Peyer's patch (tissue), 4 donors: ENCODE measurements around the gene NME9. TPM values are rescaled to one million over a fixed set of nuclear protein-coding genes. Genes with fewer than 3 reads are reported as not detected.

ENCODE experiments used
- DNase-seq, 3 donors: peaks; one replicate each; pipeline ENCODE4 v3.0.0-alpha.2; 2017 to 2019
- H3K27ac ChIP-seq, 4 donors: fragments of 200-600 bp; sonication (generic); one replicate each; pipeline ENCODE4 v1.5.1; 2016 to 2019
- H3K27me3 ChIP-seq, 2 donors: fragments of 200-600 bp; sonication (generic); one replicate each; pipeline ENCODE4 v1.5.1; 2019
- H3K36me3 ChIP-seq, 3 donors: fragments of 200-600 bp; sonication (generic); one replicate each; pipeline ENCODE4 v1.5.1; 2016 to 2019
- H3K4me1 ChIP-seq, 4 donors: fragments of 200-600 bp; sonication (generic); one replicate each; pipeline ENCODE4 v1.5.1; 2016 to 2019
- H3K4me3 ChIP-seq, 4 donors: fragments of 200-600 bp; sonication (generic); 1 replicate in 3 of 4; 2 replicates in 1 of 4; pipeline ENCODE4 v1.5.1; 2016 to 2019; ENCODE audit warnings: mild to moderate bottlenecking in 1 of 4
- H3K9me3 ChIP-seq, 4 donors: fragments of 200-600 bp; sonication (generic); one replicate each; pipeline ENCODE4 v1.5.1; 2016 to 2019; ENCODE audit warnings: mild to moderate bottlenecking in 1 of 4
- POLR2A ChIP-seq, 2 donors: fragments of 450-650 bp; IDR thresholded peaks; one replicate each; pipeline ENCODE4 v1.5.1; 2017; ENCODE audit warnings: antibody characterized with exemption in 2 of 2, mild to moderate bottlenecking in 2 of 2, moderate library complexity in 2 of 2
- total RNA-seq, 4 donors: library from RNA; depleted of rRNA; stranded (reverse); fragments of >200 nt; gene quantifications; one replicate each; pipeline ENCODE4 v1.1.0, GENCODE V29; 2016
- TF ChIP-seq, protein P1 (sequence below), 6 experiments: fragments of 450-650 bp in 4 of 6; fragments of 200-600 bp in 2 of 6; sonication (generic) in 1 of 6; IDR thresholded peaks; one replicate each; pipeline ENCODE4 v1.5.1; 2017 to 2019; ENCODE audit warnings: antibody characterized with exemption in 6 of 6, mild to moderate bottlenecking in 3 of 6, moderate library complexity in 1 of 6

The NME9 gene
- total RNA-seq, 4 donors from 2014 or later = not detected

DNA sequence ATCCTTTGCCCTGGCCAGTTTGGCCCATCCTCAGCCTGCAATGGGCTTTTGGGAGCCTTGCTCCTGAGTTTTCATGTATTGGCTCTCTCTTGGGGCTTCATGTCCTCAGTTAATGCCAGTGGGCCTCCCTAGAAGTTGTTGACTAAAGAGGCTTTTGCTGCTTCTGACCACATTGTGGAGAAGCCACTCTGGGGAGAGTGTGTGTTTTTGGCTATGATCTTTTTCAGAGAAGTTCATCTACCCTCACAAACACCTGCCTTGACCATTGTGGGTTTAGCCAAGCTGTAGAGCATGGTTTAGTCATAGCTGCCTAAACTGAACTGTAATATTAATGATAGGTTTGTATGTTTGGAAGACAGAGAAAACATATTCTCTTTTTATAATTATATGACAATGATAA lies 24.7 kb upstream of the NME9 start:
- TF ChIP-seq, protein P1, sequence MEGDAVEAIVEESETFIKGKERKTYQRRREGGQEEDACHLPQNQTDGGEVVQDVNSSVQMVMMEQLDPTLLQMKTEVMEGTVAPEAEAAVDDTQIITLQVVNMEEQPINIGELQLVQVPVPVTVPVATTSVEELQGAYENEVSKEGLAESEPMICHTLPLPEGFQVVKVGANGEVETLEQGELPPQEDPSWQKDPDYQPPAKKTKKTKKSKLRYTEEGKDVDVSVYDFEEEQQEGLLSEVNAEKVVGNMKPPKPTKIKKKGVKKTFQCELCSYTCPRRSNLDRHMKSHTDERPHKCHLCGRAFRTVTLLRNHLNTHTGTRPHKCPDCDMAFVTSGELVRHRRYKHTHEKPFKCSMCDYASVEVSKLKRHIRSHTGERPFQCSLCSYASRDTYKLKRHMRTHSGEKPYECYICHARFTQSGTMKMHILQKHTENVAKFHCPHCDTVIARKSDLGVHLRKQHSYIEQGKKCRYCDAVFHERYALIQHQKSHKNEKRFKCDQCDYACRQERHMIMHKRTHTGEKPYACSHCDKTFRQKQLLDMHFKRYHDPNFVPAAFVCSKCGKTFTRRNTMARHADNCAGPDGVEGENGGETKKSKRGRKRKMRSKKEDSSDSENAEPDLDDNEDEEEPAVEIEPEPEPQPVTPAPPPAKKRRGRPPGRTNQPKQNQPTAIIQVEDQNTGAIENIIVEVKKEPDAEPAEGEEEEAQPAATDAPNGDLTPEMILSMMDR (IDR thresholded peaks at IDR 0.05) = no peak
- no peak for TF ChIP-seq POLR2A (IDR thresholded peaks at IDR 0.05)
- no peak overlapping the region for H3K27ac ChIP-seq
- no peaks in the 10 kb centered on the region for H3K4me1 ChIP-seq

GRCh38 chr3:138351916-138352550 lies 22.4 kb upstream of the NME9 start:
- no peak overlapping the region for H3K27ac ChIP-seq
- no peaks in the 10 kb centered on the region for H3K4me1 ChIP-seq
- TF ChIP-seq POLR2A (IDR thresholded peaks at IDR 0.05) = no peak
- TF ChIP-seq, protein P1 (IDR thresholded peaks at IDR 0.05) = no peak
- DNase-seq = no peak
- H3K27me3 ChIP-seq = no peaks in the 10 kb centered on the region
- H3K36me3 ChIP-seq = no peaks in the 10 kb centered on the region
- H3K4me3 ChIP-seq = no peak overlapping the region
- H3K9me3 ChIP-seq = no peaks in the 10 kb centered on the region

More for the DNA sequence above, 24.7 kb upstream of the NME9 start:
- no peak overlapping the region for H3K4me3 ChIP-seq
- no peaks in the 10 kb centered on the region for H3K36me3 ChIP-seq
- no peaks in the 10 kb centered on the region for H3K27me3 ChIP-seq
- H3K9me3 ChIP-seq = no peaks in the 10 kb centered on the region
- DNase-seq = no peak

DNA sequence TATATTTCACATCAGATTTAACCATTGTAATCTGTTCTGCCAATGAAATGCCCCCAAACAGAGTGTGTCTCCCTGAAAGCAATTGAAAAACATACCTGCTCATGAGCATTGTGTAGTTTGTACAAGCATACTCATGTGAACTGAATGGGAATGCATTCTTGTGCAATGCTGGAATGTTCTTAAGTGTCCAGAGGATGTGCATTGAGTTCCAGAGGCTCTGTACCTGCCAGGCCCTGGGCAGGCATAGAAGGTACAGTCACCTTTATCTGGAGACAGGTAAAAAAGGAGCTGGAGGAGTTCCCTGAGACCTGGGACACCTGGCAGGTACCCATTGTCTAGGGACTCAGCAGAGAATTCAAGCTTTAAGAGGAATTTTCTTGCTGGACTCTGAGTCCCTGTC lies 21.5 kb upstream of the NME9 start:
- H3K27ac ChIP-seq = no peak overlapping the region
- H3K27me3 ChIP-seq = no peaks in the 10 kb centered on the region
- TF ChIP-seq, protein P1 (IDR thresholded peaks at IDR 0.05) = no peak
- TF ChIP-seq POLR2A (IDR thresholded peaks at IDR 0.05) = no peak
- DNase-seq = no peak
- no peaks in the 10 kb centered on the region for H3K4me1 ChIP-seq
- H3K4me3 ChIP-seq = no peak overlapping the region
- H3K36me3 ChIP-seq = no peaks in the 10 kb centered on the region
- no peaks in the 10 kb centered on the region for H3K9me3 ChIP-seq

- Histone ChIP-seq H3K4me3 (no peak overlapping the region), H3K4me1 (no peaks in the 10 kb centered on the region), H3K27me3 (no peaks in the 10 kb centered on the region), H3K36me3 (no peaks in the 10 kb centered on the region), H3K27ac (peak overlapping the region in 1 of 4 donors; percentile 86), H3K9me3 (no peaks in the 10 kb centered on the region)
- TF ChIP-seq, protein P1 (IDR thresholded peaks at IDR 0.05) = no peak
- TF ChIP-seq POLR2A (IDR thresholded peaks at IDR 0.05) = no peak
- DNase-seq = no peak
Measured at GRCh38 chr3:138349926-138350665, 20.4 kb upstream of the NME9 start.

GRCh38 chr3:138348754-138349739 lies 19.4 kb upstream of the NME9 start:
- TF ChIP-seq, protein P1 (IDR thresholded peaks at IDR 0.05) = no peak
- no peak for TF ChIP-seq POLR2A (IDR thresholded peaks at IDR 0.05)
- Histone ChIP-seq H3K36me3 (no peaks in the 10 kb centered on the region), H3K9me3 (no peaks in the 10 kb centered on the region), H3K27me3 (no peaks in the 10 kb centered on the region), H3K27ac (peak overlapping the region; percentile 53 to 86 (median 76)), H3K4me3 (peak overlapping the region; percentile 49 to 75 (median 65)), H3K4me1 (no peaks in the 10 kb centered on the region)
- peak in 1 of 3 donors; percentile 57 for DNase-seq
